SJSA1 (cell line): ENCODE results near the gene PTPN2. TPM values are rescaled to one million over a fixed set of nuclear protein-coding genes. Genes with fewer than 3 reads are reported as not detected.

Experiments used
- DNase-seq, 2 experiments: peaks; one replicate each; pipeline ENCODE4 v3.0.0-alpha.2; 2015 to 2020; ENCODE audit warnings: low spot score in 2 of 2, low read depth in 1 of 2
- H3K27ac ChIP-seq: fragments of 250-450 bp; sonication (Bioruptor Pico); 2 replicates; pipeline ENCODE4 v1.5.1; 2020; ENCODE audit warnings: mild to moderate bottlenecking, moderate library complexity
- H3K27me3 ChIP-seq: fragments of 250-450 bp; sonication (Bioruptor Pico); replicated peaks from 2 replicates; pipeline ENCODE4 v1.5.1; 2020; ENCODE audit warnings: mild to moderate bottlenecking, moderate library complexity
- H3K36me3 ChIP-seq: fragments of 250-450 bp; sonication (Bioruptor Pico); 2 replicates; pipeline ENCODE4 v1.5.1; 2020; ENCODE audit warnings: mild to moderate bottlenecking
- H3K4me1 ChIP-seq: fragments of 250-450 bp; sonication (Bioruptor Pico); replicated peaks from 2 replicates; pipeline ENCODE4 v1.6.1; 2021; ENCODE audit warnings: mild to moderate bottlenecking
- H3K4me3 ChIP-seq: fragments of 250-450 bp; sonication (Bioruptor Pico); 2 replicates; pipeline ENCODE4 v1.5.1; 2020; ENCODE audit warnings: mild to moderate bottlenecking
- H3K9me3 ChIP-seq: fragments of 250-450 bp; sonication (Bioruptor Pico); replicated peaks from 2 replicates; pipeline ENCODE4 v1.5.1; 2020; ENCODE audit warnings: mild to moderate bottlenecking
- total RNA-seq: library from RNA; depleted of rRNA; stranded (reverse); fragments of >200 nt; shearing (Covaris generic); gene quantifications from 2 replicates; pipeline ENCODE4 v1.2.3, GENCODE V29; 2014

PTPN2 gene
- total RNA-seq, 1 experiment from 2014 or later, result 52.7 TPM

GRCh38 chr18:12818243-12818642 lies 65.8 kb downstream of the PTPN2 start:
- no peak for DNase-seq
- Histone ChIP-seq H3K9me3 (no peaks in the 10 kb centered on the region), H3K36me3 (peaks cover 39% of the 10 kb centered on the region), H3K4me1 (no peaks in the 10 kb centered on the region), H3K27ac (no peak overlapping the region), H3K4me3 (no peak overlapping the region), H3K27me3 (no peaks in the 10 kb centered on the region)

GRCh38 chr18:12816451-12816850 lies 67.6 kb downstream of the PTPN2 start:
- Histone ChIP-seq H3K27ac (no peak overlapping the region), H3K9me3 (no peaks in the 10 kb centered on the region), H3K4me1 (no peaks in the 10 kb centered on the region), H3K4me3 (no peak overlapping the region), H3K36me3 (peaks cover 41% of the 10 kb centered on the region), H3K27me3 (no peaks in the 10 kb centered on the region)
- no peak for DNase-seq

- H3K36me3 ChIP-seq, result peaks cover 57% of the 10 kb centered on the region
- no peaks in the 10 kb centered on the region for H3K27me3 ChIP-seq
- H3K27ac ChIP-seq, result no peak overlapping the region
- DNase-seq, result no peak
- no peaks in the 10 kb centered on the region for H3K9me3 ChIP-seq
- H3K4me1 ChIP-seq, result no peaks in the 10 kb centered on the region
- no peak overlapping the region for H3K4me3 ChIP-seq
These were observed 72.7 kb downstream of the PTPN2 start for GRCh38 chr18:12811191-12811950.

GRCh38 chr18:12803069-12803936 lies 80.7 kb downstream of the PTPN2 start:
- Histone ChIP-seq H3K4me3 (no peak overlapping the region), H3K9me3 (no peaks in the 10 kb centered on the region), H3K27me3 (no peaks in the 10 kb centered on the region), H3K36me3 (peaks cover 17% of the 10 kb centered on the region), H3K4me1 (no peaks in the 10 kb centered on the region), H3K27ac (no peak overlapping the region)
- no peak for DNase-seq

- H3K4me1 ChIP-seq, result no peaks in the 10 kb centered on the region
- no peaks in the 10 kb centered on the region for H3K9me3 ChIP-seq
- H3K36me3 ChIP-seq, result peaks cover 25% of the 10 kb centered on the region
- no peak for DNase-seq
- no peak overlapping the region for H3K4me3 ChIP-seq
- no peak overlapping the region for H3K27ac ChIP-seq
- no peaks in the 10 kb centered on the region for H3K27me3 ChIP-seq
These were observed 81.5 kb downstream of the PTPN2 start for GRCh38 chr18:12802538-12802937.

GRCh38 chr18:12796448-12796847 lies 87.6 kb downstream of the PTPN2 start:
- no peak overlapping the region for H3K27ac ChIP-seq
- no peak overlapping the region for H3K4me3 ChIP-seq
- H3K27me3 ChIP-seq, result no peaks in the 10 kb centered on the region
- H3K9me3 ChIP-seq, result no peaks in the 10 kb centered on the region
- DNase-seq, result no peak
- H3K4me1 ChIP-seq, result no peaks in the 10 kb centered on the region
- peaks cover 36% of the 10 kb centered on the region for H3K36me3 ChIP-seq

GRCh38 chr18:12791610-12792009 lies 92.4 kb downstream of the PTPN2 start:
- Histone ChIP-seq H3K4me3 (no peak overlapping the region), H3K9me3 (no peaks in the 10 kb centered on the region), H3K36me3 (peaks cover 24% of the 10 kb centered on the region), H3K27ac (no peak overlapping the region), H3K4me1 (no peaks in the 10 kb centered on the region), H3K27me3 (no peaks in the 10 kb centered on the region)
- DNase-seq, result no peak

GRCh38 chr18:12786669-12787068 lies 97.4 kb downstream of the PTPN2 start:
- H3K36me3 ChIP-seq, result peaks cover 12% of the 10 kb centered on the region; the same call in 1 of the 2 replicates

GRCh38 chr18:12783524-12783923 lies 100.5 kb downstream of the PTPN2 start:
- no peaks in the 10 kb centered on the region for H3K4me1 ChIP-seq
- H3K9me3 ChIP-seq, result no peaks in the 10 kb centered on the region
- no peaks in the 10 kb centered on the region for H3K27me3 ChIP-seq
- no peaks in the 10 kb centered on the region for H3K36me3 ChIP-seq
- no peak for DNase-seq
- no peak overlapping the region for H3K4me3 ChIP-seq
- no peak overlapping the region for H3K27ac ChIP-seq

More at GRCh38 chr18:12786669-12787068, 97.4 kb downstream of the PTPN2 start:
- no peak for DNase-seq
- Histone ChIP-seq H3K27me3 (no peaks in the 10 kb centered on the region), H3K4me1 (no peaks in the 10 kb centered on the region), H3K4me3 (no peak overlapping the region), H3K27ac (no peak overlapping the region), H3K9me3 (no peaks in the 10 kb centered on the region)

GRCh38 chr18:12782521-12782920 lies 101.5 kb downstream of the PTPN2 start:
- no peak for DNase-seq

GRCh38 chr18:12779456-12779855 lies 104.6 kb downstream of the PTPN2 start:
- no peaks in the 10 kb centered on the region for H3K27me3 ChIP-seq

More at GRCh38 chr18:12782521-12782920, 101.5 kb downstream of the PTPN2 start:
- H3K27ac ChIP-seq, result no peak overlapping the region
- no peak overlapping the region for H3K4me3 ChIP-seq
- H3K27me3 ChIP-seq, result no peaks in the 10 kb centered on the region
- H3K9me3 ChIP-seq, result no peaks in the 10 kb centered on the region
- no peaks in the 10 kb centered on the region for H3K36me3 ChIP-seq
- no peaks in the 10 kb centered on the region for H3K4me1 ChIP-seq

GRCh38 chr18:12779043-12779442 lies 105.0 kb downstream of the PTPN2 start:
- no peak for DNase-seq
- Histone ChIP-seq H3K27ac (no peak overlapping the region), H3K4me1 (no peaks in the 10 kb centered on the region), H3K27me3 (no peaks in the 10 kb centered on the region), H3K4me3 (no peak overlapping the region), H3K9me3 (peaks cover 6% of the 10 kb centered on the region; the same call in 1 of the 2 replicates), H3K36me3 (no peaks in the 10 kb centered on the region)

More at GRCh38 chr18:12779456-12779855, 104.6 kb downstream of the PTPN2 start:
- H3K36me3 ChIP-seq, result no peaks in the 10 kb centered on the region
- peaks cover 6% of the 10 kb centered on the region; the same call in 1 of the 2 replicates for H3K9me3 ChIP-seq
- no peak overlapping the region for H3K4me3 ChIP-seq
- DNase-seq, result no peak
- no peaks in the 10 kb centered on the region for H3K4me1 ChIP-seq
- H3K27ac ChIP-seq, result no peak overlapping the region

- Histone ChIP-seq H3K36me3 (no peaks in the 10 kb centered on the region), H3K27ac (no peak overlapping the region), H3K4me1 (no peaks in the 10 kb centered on the region), H3K4me3 (no peak overlapping the region), H3K27me3 (no peaks in the 10 kb centered on the region), H3K9me3 (peaks cover 6% of the 10 kb centered on the region; the same call in 1 of the 2 replicates)
- no peak for DNase-seq
These were observed 106.5 kb downstream of the PTPN2 start for GRCh38 chr18:12777500-12777944.
